A673 (cell line): Measurements from ENCODE around the gene HFM1. TPM values are rescaled to one million over a fixed set of nuclear protein-coding genes. Genes with fewer than 3 reads are reported as not detected.

ENCODE experiments used
- BruUV-seq: library from RNA; stranded (reverse); fragments of 400-500 nt; replicated peaks from 2 replicates; lab custom pipeline; 2021; lab: Mats Ljungman, UMichigan
- CTCF ChIA-PET: fragments of 300-600 bp; sonication (Branson Sonifier 250); formaldehyde crosslinking; loops from one replicate; lab custom pipeline; 2022; ENCODE audit warnings: antibody characterized with exemption; lab: Charles Lee
- POLR2A ChIA-PET: fragments of 300-600 bp; sonication (Branson Sonifier 250); formaldehyde crosslinking; loops from one replicate; lab custom pipeline; 2022; ENCODE audit warnings: antibody characterized with exemption; ENCODE audit not compliant: low non-redundant PET; lab: Charles Lee
- DNase-seq: peaks from one replicate; pipeline ENCODE4 v3.0.0-alpha.2; 2015; ENCODE audit warnings: low spot score
- H3K27ac ChIP-seq: fragments of 200-600 bp; sonication (generic); 2 replicates; pipeline ENCODE4 v1.5.1; 2016; ENCODE audit warnings: mixed run types, low read depth, mild to moderate bottlenecking, mixed read lengths, antibody characterized with exemption, low read length; ENCODE audit not compliant: poor library complexity, severe bottlenecking
- H3K27me3 ChIP-seq: fragments of 200-600 bp; sonication (generic); replicated peaks from 2 replicates; pipeline ENCODE4 v1.6.1; 2017; ENCODE audit warnings: mixed run types, low read depth, mild to moderate bottlenecking, mixed read lengths, antibody characterized with exemption, low read length; ENCODE audit not compliant: insufficient read depth, poor library complexity
- H3K36me3 ChIP-seq: fragments of 200-600 bp; sonication (generic); 2 replicates; pipeline ENCODE4 v1.6.1; 2016; ENCODE audit warnings: mixed run types, mild to moderate bottlenecking, mixed read lengths, antibody characterized with exemption, low read length; ENCODE audit not compliant: insufficient read depth, poor library complexity, severe bottlenecking
- H3K4me1 ChIP-seq: fragments of 200-600 bp; sonication (generic); 2 replicates; pipeline ENCODE4 v1.6.1; 2017; ENCODE audit warnings: mixed run types, mild to moderate bottlenecking, mixed read lengths, antibody characterized with exemption, low read length; ENCODE audit not compliant: insufficient read depth, poor library complexity, severe bottlenecking
- H3K4me3 ChIP-seq: fragments of 200-600 bp; sonication (generic); 2 replicates; pipeline ENCODE4 v1.5.1; 2016; ENCODE audit warnings: low read depth, mixed run types, mild to moderate bottlenecking, mixed read lengths, low read length; ENCODE audit not compliant: poor library complexity, severe bottlenecking
- H3K9me3 ChIP-seq: fragments of 200-600 bp; sonication (generic); 2 replicates; pipeline ENCODE4 v1.6.1; 2016; ENCODE audit warnings: mixed run types, low read depth, mild to moderate bottlenecking, mixed read lengths, antibody characterized with exemption, low read length; ENCODE audit not compliant: poor library complexity, severe bottlenecking
- CTCF ChIP-seq: fragments of 300-800, 200-600 bp; sonication (generic); conservative IDR thresholded peaks from 2 replicates; pipeline ENCODE4 v1.5.1; 2017; ENCODE audit warnings: low read depth, mild to moderate bottlenecking, antibody characterized with exemption, low read length, moderate library complexity, mixed read lengths
- EZH2 ChIP-seq: fragments of 200-600 bp; sonication (generic); IDR thresholded peaks from 2 replicates; pipeline ENCODE4 v1.6.1; 2017; ENCODE audit warnings: borderline replicate concordance, low read depth, mild to moderate bottlenecking, mixed read lengths, antibody characterized with exemption, low read length; ENCODE audit not compliant: poor library complexity, severe bottlenecking
- intact Hi-C: fragments of 100-400 bp; cut with micrococcal nuclease; formaldehyde crosslinking; loops from one replicate; pipeline ENCODE4 v1.10.0; 2022; ENCODE audit not compliant: unreplicated experiment
- total RNA-seq: library from RNA; stranded (reverse); gene quantifications from 2 replicates; pipeline ENCODE4 v1.2.3, GENCODE V29; 2021

Gene HFM1
- total RNA-seq, 1 experiment from 2014 or later: 0.69 TPM

- H3K4me3 ChIP-seq: no peak overlapping the region
- no peaks in the 10 kb centered on the region for H3K4me1 ChIP-seq
- H3K27me3 ChIP-seq: no peaks in the 10 kb centered on the region
- POLR2A ChIA-PET: no interaction called here
- intact Hi-C loops: no loop called here
- CTCF ChIA-PET: no interaction called here
- no peaks in the 10 kb centered on the region for H3K9me3 ChIP-seq
- no TSS peak for BruUV-seq
- H3K36me3 ChIP-seq: no peaks in the 10 kb centered on the region
- no peak for DNase-seq
- no peak overlapping the region for H3K27ac ChIP-seq
- TF ChIP-seq EZH2: no peak
Observed at GRCh38 chr1:91221017-91221416, 183.6 kb downstream of the HFM1 start.

GRCh38 chr1:91217911-91218310 is 186.7 kb downstream of the HFM1 start:
- TF ChIP-seq CTCF: no peak
- no peak for TF ChIP-seq EZH2
- no peak overlapping the region for H3K27ac ChIP-seq
- H3K27me3 ChIP-seq: no peaks in the 10 kb centered on the region
- intact Hi-C loops: no loop called here
- no peak for DNase-seq
- ChIA-PET CTCF (no interaction called here), POLR2A (no interaction called here)
- BruUV-seq: no TSS peak
- H3K4me1 ChIP-seq: no peaks in the 10 kb centered on the region
- no peaks in the 10 kb centered on the region for H3K36me3 ChIP-seq
- no peaks in the 10 kb centered on the region for H3K9me3 ChIP-seq
- no peak overlapping the region for H3K4me3 ChIP-seq

Other genes starting within 250 kb of the HFM1 start
- gene CDC7, start 96.0 kb upstream of the HFM1 start, total RNA-seq: 29.6 and 34.0 TPM in 2 replicates